Lung (tissue), 12 donors: Measurements from ENCODE around the gene ODAD3. TPM values are rescaled to one million over a fixed set of nuclear protein-coding genes. Genes with fewer than 3 reads are reported as not detected.
A peak's percentile ranks its signal among the peaks of the same experiment; 100 is the strongest.
"Not testable (repeated sequence)": the region's sequence is repeated elsewhere in the genome, so short reads cannot be mapped to it uniquely, and the experiment has no call there.

Experiments used
- ATAC-seq: fragments of 200-7000 bp; cut with Tn5 transposase; one replicate; pipeline ENCODE4 v1.9.1; 2020; ENCODE audit warnings: moderate number of reproducible peaks; ENCODE audit not compliant: insufficient read depth, low FRiP score
- DNase-seq, 3 donors: peaks; one replicate each; pipeline ENCODE4 v3.0.0-alpha.2; 2013 to 2017
- H3K27ac ChIP-seq, 2 donors: one replicate each; pipeline ENCODE4 v1.5.1; 2013; ENCODE audit warnings: mild to moderate bottlenecking in 2 of 2, moderate library complexity in 2 of 2, control low read depth in 1 of 2, inconsistent platforms in 1 of 2, low read depth in 1 of 2, low read length in 1 of 2
- H3K27me3 ChIP-seq, 3 donors: one replicate each; pipeline ENCODE4 v1.5.1; 2013; ENCODE audit warnings: low read length in 2 of 3; ENCODE audit not compliant: control insufficient read depth in 3 of 3, insufficient read depth in 3 of 3
- H3K36me3 ChIP-seq, 4 donors: one replicate each; pipeline ENCODE4 v1.5.1; 2013; ENCODE audit warnings: low read length in 4 of 4, mild to moderate bottlenecking in 1 of 4, moderate library complexity in 1 of 4; ENCODE audit not compliant: control insufficient read depth in 4 of 4, insufficient read depth in 4 of 4
- H3K4me1 ChIP-seq, 5 donors: one replicate each; pipeline ENCODE4 v1.5.1; 2013; ENCODE audit warnings: low read length in 5 of 5, mild to moderate bottlenecking in 2 of 5, moderate library complexity in 1 of 5; ENCODE audit not compliant: control insufficient read depth in 5 of 5, insufficient read depth in 5 of 5
- H3K4me3 ChIP-seq: one replicate; pipeline ENCODE4 v1.5.1; 2013; ENCODE audit warnings: mild to moderate bottlenecking, control low read depth, moderate library complexity
- H3K9ac ChIP-seq, 2 donors: one replicate each; pipeline ENCODE4 v1.5.1; 2013; ENCODE audit warnings: low read length in 2 of 2, control low read depth in 1 of 2; ENCODE audit not compliant: insufficient read depth in 1 of 2
- H3K9me3 ChIP-seq, 4 donors: one replicate each; pipeline ENCODE4 v1.5.1; 2013; ENCODE audit warnings: low read length in 3 of 4, mild to moderate bottlenecking in 1 of 4, moderate library complexity in 1 of 4; ENCODE audit not compliant: control insufficient read depth in 4 of 4, insufficient read depth in 3 of 4
- CTCF ChIP-seq: IDR thresholded peaks from 2 replicates; pipeline ENCODE4 v1.5.1; 2012; ENCODE audit warnings: mild to moderate bottlenecking; ENCODE audit errors: control extremely low read depth, extremely low read depth
- WGBS, 2 donors: extraction: QIAGEN DNeasy Blood & Tissue Kit; methylation state at CpG; one replicate each; pipeline ENCODE4 v1.1.7; 2013; 5-methylcytosine and 5-hydroxymethylcytosine counted together
- polyA plus RNA-seq, 2 donors: library from polyadenylated mRNA; stranded (reverse); fragments of 200-250 nt; gene quantifications; one replicate each; pipeline ENCODE4 v1.2.1, GENCODE V29; 2013
- total RNA-seq, 2 donors: library from RNA; depleted of rRNA in 1 of 2; stranded (reverse); fragments of >200 nt in 1 of 2; gene quantifications; one replicate each; pipeline ENCODE4 v1.2.1, GENCODE V29; 2014 to 2021
- donor health status: control.
- donor health status: control.
- donor health status: Bipolar disorder and iron deficiency.
- donor health status: healthy.
- donor health status: DM: yes; HTN: yes; CAD: no.

Gene ODAD3
- total and polyA plus RNA-seq, 4 donors, result 2.0 to 9.8 (median 4.2) TPM

GRCh38 chr19:11435833-11436313 lies 952 bp upstream of the ODAD3 start:
- H3K4me1 ChIP-seq, result peaks cover 0 to 14% (median 7%) of the 10 kb centered on the region in 5 donors
- peak overlapping the region; percentile 76 for H3K4me3 ChIP-seq
- DNase-seq (peak in 1 of 3 donors; percentile 19), ATAC-seq (no peak)
- no peaks in the 10 kb centered on the region for H3K9me3 ChIP-seq
- peaks cover 0 to 25% (median 20%) of the 10 kb centered on the region in 4 donors for H3K36me3 ChIP-seq
- peak overlapping the region; percentile 70 to 83 for H3K27ac ChIP-seq
- 4 to 5% methylated on average over 21 of the region's 21 CpGs for WGBS, 2 donors
- no peaks in the 10 kb centered on the region for H3K27me3 ChIP-seq
- peak overlapping the region; percentile 71 to 91 for H3K9ac ChIP-seq
- no peak for TF ChIP-seq CTCF

DNA sequence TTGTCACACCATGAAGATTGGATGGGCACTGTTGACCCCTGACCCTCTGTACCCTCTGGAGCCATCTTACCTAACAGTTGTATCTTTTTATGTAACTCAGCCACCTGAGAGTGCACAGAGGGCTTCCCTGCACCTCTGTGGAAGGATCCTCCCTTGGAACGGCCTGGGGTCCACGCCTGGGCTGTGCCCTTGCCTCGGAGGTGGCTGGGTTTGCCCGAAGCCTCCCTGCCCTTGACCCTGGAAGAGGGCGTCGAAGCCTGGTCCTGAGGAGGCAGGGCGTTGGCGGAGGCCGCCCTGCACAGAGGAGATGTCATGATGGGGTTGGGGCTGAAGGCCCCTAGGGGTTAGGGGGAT lies 241 bp downstream of the ODAD3 start:
- peaks cover 0 to 22% (median 17%) of the 10 kb centered on the region in 4 donors for H3K36me3 ChIP-seq
- WGBS, 2 donors, result 8 to 19% methylated on average over 9 of the region's 9 CpGs
- DNase-seq (no peak), ATAC-seq (no peak)
- peak overlapping the region; percentile 78 to 83 for H3K27ac ChIP-seq
- TF ChIP-seq CTCF, result no peak
- peak overlapping the region; percentile 42 to 57 for H3K9ac ChIP-seq
- H3K4me1 ChIP-seq, result peaks cover 0 to 14% (median 7%) of the 10 kb centered on the region in 5 donors
- H3K9me3 ChIP-seq, result no peaks in the 10 kb centered on the region
- H3K4me3 ChIP-seq, result peak overlapping the region; percentile 27
- no peaks in the 10 kb centered on the region for H3K27me3 ChIP-seq

DNA sequence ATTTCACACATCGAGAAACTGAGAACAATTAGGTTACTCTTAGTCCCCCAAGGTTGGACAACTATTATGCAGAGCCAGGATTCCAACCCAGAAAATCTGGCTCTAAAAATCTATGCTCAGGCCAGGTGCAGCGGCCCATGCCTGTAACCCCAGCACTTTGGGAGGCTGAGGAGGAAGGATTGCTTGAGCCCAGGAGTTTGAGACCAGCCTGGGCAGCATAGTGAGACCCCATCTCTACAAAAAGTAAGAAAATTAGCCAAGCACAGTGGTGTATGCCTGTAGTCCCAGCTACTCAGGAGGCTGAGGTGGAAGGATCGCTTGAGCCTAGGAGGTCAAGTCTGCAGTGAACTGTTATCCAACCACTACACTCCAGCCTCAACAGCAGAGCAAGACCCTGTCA lies 1.4 kb downstream of the ODAD3 start:
- ATAC-seq, result not testable (repeated sequence)
- WGBS, 2 donors, result 94 to 98% methylated on average over 3 of the region's 3 CpGs

DNA sequence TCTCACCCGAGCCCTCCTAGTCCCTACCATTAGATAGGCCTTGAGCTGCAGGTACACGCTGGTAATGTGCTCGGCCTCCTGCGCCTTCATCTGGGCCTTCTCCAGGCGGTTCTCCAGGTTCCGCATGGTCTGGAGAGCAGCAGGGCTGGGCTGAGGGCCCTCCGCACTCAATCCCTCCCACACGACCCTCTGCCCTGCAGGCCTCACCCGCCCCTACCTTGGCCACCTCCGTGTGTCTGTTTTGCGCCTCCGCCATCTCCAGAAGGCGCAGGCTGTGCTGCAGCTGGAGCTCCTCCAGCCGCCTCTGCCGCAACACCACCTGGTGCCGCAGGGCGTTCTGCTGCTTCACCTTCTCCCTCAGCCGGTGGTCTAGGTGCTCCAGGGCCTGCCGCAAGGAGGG lies 8.3 kb downstream of the ODAD3 start:
- H3K4me1 ChIP-seq, result peaks cover 0 to 7% (median 0%) of the 10 kb centered on the region in 5 donors
- no peak overlapping the region for H3K4me3 ChIP-seq
- peaks cover 0 to 2% (median 0%) of the 10 kb centered on the region in 4 donors for H3K9me3 ChIP-seq
- no peak overlapping the region for H3K27ac ChIP-seq
- ATAC-seq, result no peak
- DNase-seq, result no peak
- WGBS, 2 donors, result 95 to 98% methylated on average over 19 of the region's 19 CpGs
- peaks cover 0 to 27% (median 14%) of the 10 kb centered on the region in 3 donors for H3K27me3 ChIP-seq
- no peaks in the 10 kb centered on the region for H3K36me3 ChIP-seq
- no peak overlapping the region for H3K9ac ChIP-seq
- no peak for TF ChIP-seq CTCF

More for the DNA sequence above, 1.4 kb downstream of the ODAD3 start:
- Histone ChIP-seq H3K4me1 (peaks cover 0 to 14% (median 7%) of the 10 kb centered on the region in 5 donors), H3K36me3 (peaks cover 0 to 16% (median 12%) of the 10 kb centered on the region in 4 donors)
- H3K9ac ChIP-seq, H3K27ac ChIP-seq, DNase-seq, H3K27me3 ChIP-seq, H3K4me3 ChIP-seq, H3K9me3 ChIP-seq: not testable (repeated sequence)
